HG03025 (cell line): ENCODE data around the gene HK2.

Experiments used
- ATAC-seq: cut with Tn5 transposase; IDR thresholded peaks from one replicate; pipeline ENCODE4 v1.9.1; 2021; ENCODE audit warnings: mild to moderate bottlenecking, moderate library complexity; ENCODE audit not compliant: unreplicated experiment, low FRiP score

HK2 gene

GRCh38 chr2:74925361-74925786 is 91.4 kb downstream of the HK2 start:
- no peak for ATAC-seq

- ATAC-seq = no peak
These were observed 93.7 kb downstream of the HK2 start for GRCh38 chr2:74927621-74928020.

- no peak for ATAC-seq
These were observed 97.0 kb downstream of the HK2 start for GRCh38 chr2:74930811-74931486.

DNA sequence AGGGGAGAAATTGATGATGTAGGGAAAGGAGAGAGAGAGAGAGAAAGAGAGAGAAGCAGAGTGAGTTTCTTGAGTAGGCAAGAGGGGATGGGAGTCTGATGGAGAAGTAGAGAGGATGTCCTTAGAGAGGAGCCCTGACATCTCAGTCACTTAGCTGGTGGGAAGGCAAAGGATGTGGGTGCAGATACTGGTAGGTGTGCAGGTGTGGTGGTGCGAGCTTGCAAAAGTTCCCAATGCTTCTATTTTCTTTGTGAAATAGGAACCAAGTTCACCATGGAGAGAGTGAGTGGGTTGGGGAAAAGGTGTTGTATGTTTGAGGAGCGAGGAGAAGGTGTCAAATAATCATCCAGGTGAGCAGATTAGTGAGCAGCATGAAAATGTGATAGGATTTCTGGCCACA is 98.0 kb downstream of the HK2 start:
- no peak for ATAC-seq

DNA sequence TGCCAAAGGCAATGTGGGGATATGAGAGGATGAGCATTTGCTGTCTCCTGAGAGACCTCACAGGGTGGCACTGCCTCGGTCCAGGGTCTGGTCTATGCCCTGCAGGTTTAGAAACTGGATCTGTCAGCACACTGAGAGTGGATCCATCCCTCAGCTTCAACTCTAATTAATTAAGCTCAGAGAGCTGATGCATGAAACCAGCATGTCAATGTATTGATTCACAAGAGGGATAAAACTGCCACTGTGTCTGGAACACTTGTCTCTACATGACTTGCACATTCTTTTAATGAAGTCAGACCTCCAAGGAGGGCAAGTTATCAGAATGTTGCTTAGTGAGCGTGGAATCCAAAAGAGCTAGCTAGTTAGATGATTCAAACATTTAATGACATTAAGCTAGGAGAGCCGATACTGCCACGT is 102.1 kb downstream of the HK2 start:
- no peak for ATAC-seq

- ATAC-seq = no peak
These were observed 103.4 kb downstream of the HK2 start for GRCh38 chr2:74937221-74937880.

DNA sequence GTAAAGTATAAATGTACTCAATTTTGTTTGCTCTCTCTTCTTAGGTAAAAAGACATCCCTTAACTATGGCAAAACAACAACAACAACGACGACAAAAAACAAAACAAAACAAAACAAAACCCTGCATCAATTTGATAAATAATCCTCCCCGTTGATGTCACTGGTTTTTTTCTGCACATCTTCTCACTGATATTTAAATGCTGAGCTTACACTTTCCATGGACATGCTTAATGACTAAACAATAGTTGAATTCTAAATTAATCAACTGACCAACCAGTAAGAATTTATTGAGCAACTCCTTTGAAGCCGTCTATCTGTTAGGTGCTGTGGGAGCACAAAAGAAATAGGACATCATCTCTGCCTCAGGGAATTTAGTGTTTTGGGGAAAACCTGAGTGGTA is 104.3 kb downstream of the HK2 start:
- no peak for ATAC-seq

GRCh38 chr2:74939919-74940812 is 106.2 kb downstream of the HK2 start:
- no peak for ATAC-seq

DNA sequence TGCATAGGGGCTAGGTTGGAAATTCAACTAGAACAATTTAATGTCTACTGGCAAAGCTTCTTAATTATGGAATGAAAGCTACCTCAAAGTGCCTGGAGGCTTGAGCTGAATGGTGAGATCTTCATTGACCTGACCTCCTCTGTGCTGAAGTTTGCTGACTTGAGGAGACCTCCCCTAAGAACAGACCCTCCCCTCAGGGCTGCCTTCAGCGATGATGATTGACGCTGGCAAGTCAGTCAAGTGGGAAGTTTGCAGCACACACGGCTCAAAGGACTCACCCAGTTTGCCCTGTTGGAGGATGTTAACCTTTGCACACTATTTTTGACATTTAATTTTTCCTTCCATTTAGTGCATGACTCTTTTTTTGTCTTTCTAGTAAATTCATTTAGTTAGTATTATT is 107.4 kb downstream of the HK2 start:
- ATAC-seq = no peak

- no peak for ATAC-seq
These were observed 108.3 kb downstream of the HK2 start for GRCh38 chr2:74942263-74942662.
